ENCODE data around the gene SETD4.

SETD4 gene

GRCh38 chr21:36028127-36029069 lies 31.9 kb downstream of the SETD4 start:
- H3K4me3 ChIP-seq (ENCODE audit: low read depth, low read length): no peak overlapping the region
- peak; percentile 38 for DNase-seq (ENCODE audit: low read depth)
- TF ChIP-seq CTCF (IDR thresholded peaks at IDR 0.05; ENCODE audit: control insufficient read depth, extremely low read depth, insufficient read depth): peak; percentile 91

GRCh38 chr21:36027347-36027746 lies 33.0 kb downstream of the SETD4 start:
- DNase-seq (ENCODE audit: low read depth): no peak
- no peak for TF ChIP-seq CTCF (IDR thresholded peaks at IDR 0.05; ENCODE audit: control insufficient read depth, extremely low read depth, insufficient read depth)
- H3K4me3 ChIP-seq (ENCODE audit: low read depth, low read length): no peak overlapping the region

- DNase-seq (ENCODE audit: low read depth): no peak
- no peak for TF ChIP-seq CTCF (IDR thresholded peaks at IDR 0.05; ENCODE audit: control insufficient read depth, extremely low read depth, insufficient read depth)
Measured at GRCh38 chr21:36024782-36025181, 35.5 kb downstream of the SETD4 start.

GRCh38 chr21:36023092-36023480 lies 37.2 kb downstream of the SETD4 start:
- DNase-seq (ENCODE audit: low read depth): no peak
- H3K4me3 ChIP-seq (ENCODE audit: low read depth, low read length): no peak overlapping the region
- TF ChIP-seq CTCF (IDR thresholded peaks at IDR 0.05; ENCODE audit: control insufficient read depth, extremely low read depth, insufficient read depth): no peak

More at GRCh38 chr21:36024782-36025181, 35.5 kb downstream of the SETD4 start:
- H3K4me3 ChIP-seq (ENCODE audit: low read depth, low read length): no peak overlapping the region

GRCh38 chr21:36022427-36023091 lies 37.8 kb downstream of the SETD4 start:
- no peak for TF ChIP-seq CTCF (IDR thresholded peaks at IDR 0.05; ENCODE audit: control insufficient read depth, extremely low read depth, insufficient read depth)
- H3K4me3 ChIP-seq (ENCODE audit: low read depth, low read length): no peak overlapping the region
- no peak for DNase-seq (ENCODE audit: low read depth)

GRCh38 chr21:36021251-36021837 lies 39.0 kb downstream of the SETD4 start:
- no peak for TF ChIP-seq CTCF (IDR thresholded peaks at IDR 0.05; ENCODE audit: control insufficient read depth, extremely low read depth, insufficient read depth)
- no peak for DNase-seq (ENCODE audit: low read depth)
- H3K4me3 ChIP-seq (ENCODE audit: low read depth, low read length): no peak overlapping the region
